Brain microvascular endothelial cell (primary cell): Measurements from ENCODE around the gene DTNB.

Source experiments
- DNase-seq: peaks from one replicate; pipeline ENCODE4 v3.0.0-alpha.2; 2020
- H3K27ac ChIP-seq: fragments of 250-450 bp; sonication (Bioruptor Pico); 2 replicates; pipeline ENCODE4 v1.5.1; 2020; ENCODE audit warnings: mild to moderate bottlenecking, moderate library complexity
- H3K27me3 ChIP-seq: fragments of 250-450 bp; sonication (Bioruptor Pico); replicated peaks from 2 replicates; pipeline ENCODE4 v1.5.1; 2020; ENCODE audit warnings: mild to moderate bottlenecking
- H3K36me3 ChIP-seq: fragments of 250-450 bp; sonication (Bioruptor Pico); replicated peaks from 2 replicates; pipeline ENCODE4 v1.5.1; 2020; ENCODE audit warnings: mild to moderate bottlenecking
- H3K4me3 ChIP-seq: 2 replicates; pipeline ENCODE4 v1.5.1; 2011; ENCODE audit warnings: low read depth, mild to moderate bottlenecking, control low read depth, low read length, moderate library complexity
- CTCF ChIP-seq: IDR thresholded peaks from 2 replicates; pipeline ENCODE4 v1.5.1; 2011; ENCODE audit warnings: low read depth, mild to moderate bottlenecking, moderate library complexity, low read length, control low read depth, inconsistent platforms; ENCODE audit errors: missing control alignments
- in situ Hi-C: cut with HindIII; loops from 2 replicates; pipeline ENCODE4 v1.10.0; 2017; ENCODE audit warnings: low sequenced_read_pairs, low pct_ligation_motif_present

The DTNB gene

GRCh38 chr2:25453199-25453905 lies 220.0 kb downstream of the DTNB start:
- no peak for TF ChIP-seq CTCF
- in situ Hi-C loops: no loop called here
- no peaks in the 10 kb centered on the region for H3K36me3 ChIP-seq
- no peak overlapping the region for H3K4me3 ChIP-seq
- no peak for DNase-seq
- no peak overlapping the region for H3K27ac ChIP-seq
- H3K27me3 ChIP-seq: no peaks in the 10 kb centered on the region

GRCh38 chr2:25448808-25449207 lies 224.6 kb downstream of the DTNB start:
- TF ChIP-seq CTCF: no peak
- in situ Hi-C loops: no loop called here
- Histone ChIP-seq H3K27ac (no peak overlapping the region), H3K4me3 (no peak overlapping the region), H3K27me3 (no peaks in the 10 kb centered on the region), H3K36me3 (no peaks in the 10 kb centered on the region)
- no peak for DNase-seq

- in situ Hi-C loops: no loop called here
- H3K4me3 ChIP-seq: no peak overlapping the region
- H3K36me3 ChIP-seq: no peaks in the 10 kb centered on the region
- no peak for DNase-seq
- TF ChIP-seq CTCF: no peak
- H3K27me3 ChIP-seq: no peaks in the 10 kb centered on the region
- no peak overlapping the region for H3K27ac ChIP-seq
These were observed 226.4 kb downstream of the DTNB start for GRCh38 chr2:25447018-25447417.

- Histone ChIP-seq H3K27ac (no peak overlapping the region), H3K27me3 (no peaks in the 10 kb centered on the region), H3K4me3 (no peak overlapping the region), H3K36me3 (no peaks in the 10 kb centered on the region)
- in situ Hi-C loops: no loop called here
- no peak for TF ChIP-seq CTCF
- no peak for DNase-seq
These were observed 227.3 kb downstream of the DTNB start for GRCh38 chr2:25446122-25446521.

- TF ChIP-seq CTCF: no peak
- Histone ChIP-seq H3K36me3 (no peaks in the 10 kb centered on the region), H3K4me3 (no peak overlapping the region), H3K27ac (no peak overlapping the region), H3K27me3 (no peaks in the 10 kb centered on the region)
- in situ Hi-C loops: no loop called here
- DNase-seq: no peak
These were observed 227.9 kb downstream of the DTNB start for GRCh38 chr2:25445464-25445863.
